GM10266 (cell line): ENCODE data around the gene AQP5.

ENCODE experiments used
- DNase-seq: peaks from one replicate; pipeline ENCODE4 v3.0.0; 2012; ENCODE audit errors: extremely low spot score
- CTCF ChIP-seq: IDR thresholded peaks from 2 replicates; pipeline ENCODE4 v1.5.1; 2012; ENCODE audit warnings: mild to moderate bottlenecking, low read depth; ENCODE audit not compliant: control insufficient read depth, insufficient read depth; ENCODE audit errors: missing control alignments

AQP5 gene

GRCh38 chr12:49973361-49973830, 11.7 kb downstream of the AQP5 start:
- no peak for TF ChIP-seq CTCF
- no peak for DNase-seq

DNA sequence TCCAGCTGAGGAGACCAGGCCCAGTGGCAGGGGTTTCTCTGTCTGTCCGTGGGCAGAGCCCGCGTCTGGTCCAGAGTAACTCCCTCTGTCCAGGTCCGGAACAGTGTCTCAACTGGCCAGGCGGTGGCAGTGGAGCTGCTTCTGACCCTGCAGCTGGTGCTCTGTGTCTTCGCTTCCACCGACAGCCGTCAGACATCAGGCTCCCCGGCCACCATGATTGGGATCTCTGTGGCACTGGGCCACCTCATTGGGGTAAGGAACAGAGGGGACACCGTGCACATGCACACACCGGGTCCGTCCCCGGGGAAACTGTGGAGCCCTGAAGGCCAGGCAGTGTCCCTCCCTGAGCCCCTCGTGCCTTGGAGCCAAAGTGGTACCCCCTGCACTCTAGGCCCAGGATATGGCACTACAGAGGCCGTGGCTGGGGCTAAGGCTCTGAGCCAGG, 12.6 kb downstream of the AQP5 start:
- TF ChIP-seq CTCF, result no peak
- DNase-seq, result no peak

DNA sequence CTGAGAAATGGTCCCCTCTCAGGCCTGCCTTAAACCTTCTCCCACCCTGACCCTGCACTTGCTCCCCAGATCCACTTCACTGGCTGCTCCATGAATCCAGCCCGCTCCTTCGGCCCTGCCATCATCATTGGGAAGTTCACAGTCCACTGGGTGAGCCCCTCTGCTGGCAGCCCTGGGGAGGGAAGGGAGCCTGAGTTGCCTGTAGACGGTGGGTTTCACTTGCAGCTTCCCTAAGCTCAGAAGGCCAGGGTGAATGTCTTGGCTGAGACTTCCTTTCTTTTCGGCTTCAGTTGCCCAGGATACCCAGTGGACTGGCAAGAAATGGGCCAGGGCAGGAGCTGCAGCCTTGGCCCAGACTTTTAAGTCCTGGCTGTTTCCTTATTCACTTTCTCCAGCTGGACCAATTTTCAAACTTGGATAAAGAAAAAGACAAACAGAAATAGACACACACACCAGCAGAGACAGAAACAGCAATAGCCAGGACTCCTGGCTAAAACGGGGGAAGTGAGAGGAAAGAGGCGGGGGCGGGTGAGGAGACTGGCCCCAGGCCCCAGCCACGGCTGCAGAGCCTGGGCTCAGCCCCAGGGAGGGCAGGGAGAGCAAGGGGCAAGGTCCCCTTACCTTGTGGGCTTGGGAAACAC, 13.1 kb downstream of the AQP5 start:
- no peak for TF ChIP-seq CTCF
- DNase-seq, result no peak

DNA sequence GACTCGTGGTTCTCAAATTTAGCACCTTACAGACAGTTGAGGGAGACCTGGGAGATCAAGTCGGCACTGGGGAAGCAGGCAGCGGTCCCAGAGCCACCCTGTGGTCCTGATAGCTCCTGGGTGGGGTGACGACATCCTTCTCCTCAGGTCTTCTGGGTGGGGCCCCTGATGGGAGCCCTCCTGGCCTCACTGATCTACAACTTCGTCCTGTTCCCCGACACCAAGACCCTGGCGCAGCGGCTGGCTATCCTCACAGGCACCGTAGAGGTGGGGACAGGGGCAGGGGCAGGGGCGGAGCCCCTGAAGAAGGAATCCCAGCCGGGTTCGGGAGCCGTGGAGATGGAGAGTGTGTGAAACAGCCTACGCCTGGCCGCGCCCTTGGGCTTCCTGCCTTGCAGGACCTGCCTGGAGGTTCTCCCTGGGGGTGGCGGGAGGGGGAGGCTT, 13.7 kb downstream of the AQP5 start:
- no peak for TF ChIP-seq CTCF
- DNase-seq, result no peak

- DNase-seq, result no peak
These were observed 14.9 kb downstream of the AQP5 start for GRCh38 chr12:49976557-49976956.

GRCh38 chr12:49978125-49978524, 16.5 kb downstream of the AQP5 start:
- DNase-seq, result no peak
- TF ChIP-seq CTCF, result no peak

More at GRCh38 chr12:49976557-49976956, 14.9 kb downstream of the AQP5 start:
- TF ChIP-seq CTCF, result no peak

GRCh38 chr12:49979016-49979586, 17.4 kb downstream of the AQP5 start:
- no peak for DNase-seq
- TF ChIP-seq CTCF, result no peak
